HG03520 (cell line): Measurements from ENCODE around the gene TM4SF20.
A peak's percentile ranks its signal among the peaks of the same experiment; 100 is the strongest.
"Not testable (repeated sequence)": the region's sequence is repeated elsewhere in the genome, so short reads cannot be mapped to it uniquely, and the experiment has no call there.

ENCODE experiments used
- ATAC-seq: cut with Tn5 transposase; IDR thresholded peaks from one replicate; pipeline ENCODE4 v1.9.1; 2021; ENCODE audit warnings: mild to moderate bottlenecking, moderate library complexity; ENCODE audit not compliant: unreplicated experiment

TM4SF20 gene

GRCh38 chr2:227368574-227368973 is 10.5 kb downstream of the TM4SF20 start:
- ATAC-seq, result no peak

- no peak for ATAC-seq
Measured at GRCh38 chr2:227367427-227367795, 11.7 kb downstream of the TM4SF20 start.

- ATAC-seq, result no peak
Measured at GRCh38 chr2:227366769-227367426, 12.2 kb downstream of the TM4SF20 start.

GRCh38 chr2:227365833-227366232 is 13.3 kb downstream of the TM4SF20 start:
- no peak for ATAC-seq

- not testable (repeated sequence) for ATAC-seq
Measured at GRCh38 chr2:227364585-227365263, 14.4 kb downstream of the TM4SF20 start.

- no peak for ATAC-seq
Measured at GRCh38 chr2:227363756-227364155, 15.3 kb downstream of the TM4SF20 start.

- no peak for ATAC-seq
Measured at GRCh38 chr2:227360351-227360750, 18.8 kb downstream of the TM4SF20 start.

- ATAC-seq, result no peak
Measured at GRCh38 chr2:227351639-227352038, 27.5 kb downstream of the TM4SF20 start.

- ATAC-seq, result no peak
Measured at GRCh38 chr2:227349989-227350612, 29.0 kb downstream of the TM4SF20 start.

GRCh38 chr2:227348324-227348723 is 30.8 kb downstream of the TM4SF20 start:
- ATAC-seq, result no peak

- ATAC-seq, result no peak
Measured at GRCh38 chr2:227347117-227347516, 32.0 kb downstream of the TM4SF20 start.

- no peak for ATAC-seq
Measured at GRCh38 chr2:227344231-227344630, 34.9 kb downstream of the TM4SF20 start.

- no peak for ATAC-seq
Measured at GRCh38 chr2:227341553-227341952, 37.6 kb downstream of the TM4SF20 start.

GRCh38 chr2:227340106-227340505 is 39.0 kb downstream of the TM4SF20 start:
- no peak for ATAC-seq

GRCh38 chr2:227339098-227339599 is 40.0 kb downstream of the TM4SF20 start:
- ATAC-seq, result no peak

GRCh38 chr2:227337442-227337841 is 41.7 kb downstream of the TM4SF20 start:
- no peak for ATAC-seq

- no peak for ATAC-seq
Measured at GRCh38 chr2:227335713-227336112, 43.4 kb downstream of the TM4SF20 start.

GRCh38 chr2:227326783-227327182 is 52.3 kb downstream of the TM4SF20 start:
- ATAC-seq, result no peak

- ATAC-seq, result peak; percentile 5
Measured at GRCh38 chr2:227325839-227326195, 53.3 kb downstream of the TM4SF20 start.

- ATAC-seq, result peak; percentile 95
Measured at GRCh38 chr2:227324995-227325838, 53.9 kb downstream of the TM4SF20 start, which contains the start of gene MFF. Gene MFF (plus strand): TSS chr2:227325251. CDS start chr2:227330666, 5,415 bp downstream.

- ATAC-seq, result no peak
Measured at GRCh38 chr2:227324642-227324994, 54.5 kb downstream of the TM4SF20 start.
